ENCODE measurements around the gene KLF11.

The KLF11 gene

GRCh38 chr2:10080536-10081304 lies 37.4 kb downstream of the KLF11 start:
- H3K4me1 ChIP-seq (ENCODE audit: control insufficient read depth in 1 of 2, insufficient read depth in 2 of 2, low read length in 2 of 2) = peaks cover 0 to 33% of the 10 kb centered on the region in 2 donors
- no peak overlapping the region for H3K27ac ChIP-seq (ENCODE audit: low read length)
- H3K4me3 ChIP-seq (ENCODE audit: low read depth in 1 of 2, low read length in 2 of 2) = peak overlapping the region in 1 of 2 donors; percentile 59
- H3K36me3 ChIP-seq (ENCODE audit: control insufficient read depth in 1 of 2, insufficient read depth in 2 of 2, low read length in 2 of 2) = no peaks in the 10 kb centered on the region
- no peaks in the 10 kb centered on the region for H3K9me3 ChIP-seq (ENCODE audit: control insufficient read depth in 1 of 2, low read length in 2 of 2)
- peaks cover 9% of the 10 kb centered on the region for H3K27me3 ChIP-seq (ENCODE audit: low read depth, low read length)

- Histone ChIP-seq H3K27ac (ENCODE audit: low read length) (no peak overlapping the region), H3K4me3 (ENCODE audit: low read depth in 1 of 2, low read length in 2 of 2) (no peak overlapping the region), H3K9me3 (ENCODE audit: control insufficient read depth in 1 of 2, low read length in 2 of 2) (no peaks in the 10 kb centered on the region), H3K4me1 (ENCODE audit: control insufficient read depth in 1 of 2, insufficient read depth in 2 of 2, low read length in 2 of 2) (peaks cover 0 to 32% of the 10 kb centered on the region in 2 donors), H3K27me3 (ENCODE audit: low read depth, low read length) (peaks cover 7% of the 10 kb centered on the region), H3K36me3 (ENCODE audit: control insufficient read depth in 1 of 2, insufficient read depth in 2 of 2, low read length in 2 of 2) (no peaks in the 10 kb centered on the region)
These were observed 39.7 kb downstream of the KLF11 start for GRCh38 chr2:10083046-10083445.

- Histone ChIP-seq H3K36me3 (ENCODE audit: control insufficient read depth in 1 of 2, insufficient read depth in 2 of 2, low read length in 2 of 2) (no peaks in the 10 kb centered on the region), H3K4me3 (ENCODE audit: low read depth in 1 of 2, low read length in 2 of 2) (peak overlapping the region in 1 of 2 donors; percentile 33), H3K4me1 (ENCODE audit: control insufficient read depth in 1 of 2, insufficient read depth in 2 of 2, low read length in 2 of 2) (peaks cover 0 to 26% of the 10 kb centered on the region in 2 donors), H3K9me3 (ENCODE audit: control insufficient read depth in 1 of 2, low read length in 2 of 2) (no peaks in the 10 kb centered on the region), H3K27me3 (ENCODE audit: low read depth, low read length) (no peaks in the 10 kb centered on the region), H3K27ac (ENCODE audit: low read length) (no peak overlapping the region)
These were observed 40.4 kb downstream of the KLF11 start for GRCh38 chr2:10083692-10084211.

- Histone ChIP-seq H3K27me3 (ENCODE audit: low read depth, low read length) (no peaks in the 10 kb centered on the region), H3K4me3 (ENCODE audit: low read depth in 1 of 2, low read length in 2 of 2) (no peak overlapping the region), H3K36me3 (ENCODE audit: control insufficient read depth in 1 of 2, insufficient read depth in 2 of 2, low read length in 2 of 2) (no peaks in the 10 kb centered on the region), H3K27ac (ENCODE audit: low read length) (no peak overlapping the region), H3K9me3 (ENCODE audit: control insufficient read depth in 1 of 2, low read length in 2 of 2) (no peaks in the 10 kb centered on the region), H3K4me1 (ENCODE audit: control insufficient read depth in 1 of 2, insufficient read depth in 2 of 2, low read length in 2 of 2) (peaks cover 0 to 23% of the 10 kb centered on the region in 2 donors)
These were observed 41.0 kb downstream of the KLF11 start for GRCh38 chr2:10084223-10084865.

DNA sequence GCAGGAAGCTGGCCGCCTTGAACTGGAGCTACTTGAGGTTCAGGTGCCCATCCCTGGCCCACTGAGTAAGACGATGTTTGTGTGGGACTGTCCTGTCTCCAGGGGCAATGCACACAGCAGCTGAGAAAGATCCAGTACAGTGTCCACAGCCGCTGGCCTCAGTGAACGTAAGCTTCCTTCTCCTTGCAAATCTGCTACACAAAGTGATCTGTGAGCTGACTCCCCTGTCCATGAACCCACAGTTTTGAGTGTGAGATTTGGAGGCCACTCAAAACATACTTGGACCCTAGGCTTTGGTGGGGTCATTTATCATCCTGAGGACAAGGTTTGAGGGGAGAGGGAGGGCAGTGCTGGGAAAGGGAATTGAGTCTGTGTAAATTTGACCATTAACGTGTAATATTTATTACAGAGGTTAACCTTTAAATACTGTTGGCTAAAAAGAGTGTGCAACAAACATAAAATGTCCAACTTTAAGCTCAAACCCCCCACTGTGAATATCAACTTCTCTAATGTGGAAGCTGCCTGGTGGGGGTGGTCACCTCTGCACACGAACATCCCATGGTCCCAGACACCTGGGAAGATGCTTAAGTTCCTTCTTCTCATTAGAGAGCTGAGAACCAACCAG lies 41.8 kb downstream of the KLF11 start:
- H3K4me1 ChIP-seq (ENCODE audit: control insufficient read depth in 1 of 2, insufficient read depth in 2 of 2, low read length in 2 of 2) = peaks cover 0 to 21% of the 10 kb centered on the region in 2 donors
- H3K27me3 ChIP-seq (ENCODE audit: low read depth, low read length) = no peaks in the 10 kb centered on the region
- H3K36me3 ChIP-seq (ENCODE audit: control insufficient read depth in 1 of 2, insufficient read depth in 2 of 2, low read length in 2 of 2) = no peaks in the 10 kb centered on the region
- no peaks in the 10 kb centered on the region for H3K9me3 ChIP-seq (ENCODE audit: control insufficient read depth in 1 of 2, low read length in 2 of 2)
- H3K27ac ChIP-seq (ENCODE audit: low read length) = no peak overlapping the region
- no peak overlapping the region for H3K4me3 ChIP-seq (ENCODE audit: low read depth in 1 of 2, low read length in 2 of 2)

GRCh38 chr2:10085668-10086059 lies 42.3 kb downstream of the KLF11 start:
- Histone ChIP-seq H3K4me1 (ENCODE audit: control insufficient read depth in 1 of 2, insufficient read depth in 2 of 2, low read length in 2 of 2) (peaks cover 0 to 19% of the 10 kb centered on the region in 2 donors), H3K36me3 (ENCODE audit: control insufficient read depth in 1 of 2, insufficient read depth in 2 of 2, low read length in 2 of 2) (no peaks in the 10 kb centered on the region), H3K27ac (ENCODE audit: low read length) (no peak overlapping the region), H3K27me3 (ENCODE audit: low read depth, low read length) (no peaks in the 10 kb centered on the region), H3K4me3 (ENCODE audit: low read depth in 1 of 2, low read length in 2 of 2) (no peak overlapping the region), H3K9me3 (ENCODE audit: control insufficient read depth in 1 of 2, low read length in 2 of 2) (no peaks in the 10 kb centered on the region)

DNA sequence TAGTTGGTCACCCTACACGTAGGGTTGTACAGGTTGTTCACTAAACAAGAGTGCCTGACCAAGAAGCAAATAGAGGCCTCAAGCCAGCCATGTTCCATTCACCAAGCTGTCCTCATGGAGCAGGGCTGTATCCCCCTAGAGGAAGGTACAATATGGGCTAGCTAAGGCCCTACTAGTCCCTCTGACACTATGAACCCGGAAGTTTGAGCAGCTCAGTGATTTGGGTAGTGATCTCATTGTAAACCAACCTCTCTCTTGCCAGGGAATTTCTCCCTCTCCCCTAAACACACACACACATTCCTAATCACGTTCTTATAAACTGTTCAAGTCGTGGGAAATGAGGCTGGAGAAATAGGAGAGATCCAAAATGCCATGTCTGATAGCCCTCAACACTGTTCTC lies 43.6 kb downstream of the KLF11 start:
- H3K4me3 ChIP-seq (ENCODE audit: low read depth in 1 of 2, low read length in 2 of 2) = no peak overlapping the region
- H3K9me3 ChIP-seq (ENCODE audit: control insufficient read depth in 1 of 2, low read length in 2 of 2) = no peaks in the 10 kb centered on the region
- H3K27ac ChIP-seq (ENCODE audit: low read length) = no peak overlapping the region
- H3K4me1 ChIP-seq (ENCODE audit: control insufficient read depth in 1 of 2, insufficient read depth in 2 of 2, low read length in 2 of 2) = peaks cover 0 to 21% of the 10 kb centered on the region in 2 donors
- H3K36me3 ChIP-seq (ENCODE audit: control insufficient read depth in 1 of 2, insufficient read depth in 2 of 2, low read length in 2 of 2) = no peaks in the 10 kb centered on the region
- H3K27me3 ChIP-seq (ENCODE audit: low read depth, low read length) = no peaks in the 10 kb centered on the region

DNA sequence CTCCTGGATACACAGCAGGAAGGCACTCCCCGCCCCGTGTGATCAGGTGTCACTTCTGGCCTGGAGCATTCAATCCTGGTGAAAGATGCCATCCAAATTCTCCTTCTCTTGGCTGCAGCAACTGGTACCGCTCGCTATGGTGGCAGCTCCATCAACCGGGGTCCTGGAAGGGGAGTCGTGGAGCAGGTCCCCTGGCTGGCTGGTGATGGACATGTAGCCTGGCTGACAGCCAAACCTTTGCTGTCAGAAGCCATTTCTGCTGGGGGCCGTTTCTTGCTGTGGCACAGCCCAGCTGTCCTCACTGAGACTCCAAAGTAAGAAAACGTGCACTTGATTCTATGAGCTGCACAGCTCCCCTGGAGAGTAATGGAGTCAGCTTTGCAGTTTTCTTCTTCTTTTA lies 44.0 kb downstream of the KLF11 start:
- no peaks in the 10 kb centered on the region for H3K9me3 ChIP-seq (ENCODE audit: control insufficient read depth in 1 of 2, low read length in 2 of 2)
- H3K27ac ChIP-seq (ENCODE audit: low read length) = no peak overlapping the region
- H3K4me3 ChIP-seq (ENCODE audit: low read depth in 1 of 2, low read length in 2 of 2) = no peak overlapping the region
- no peaks in the 10 kb centered on the region for H3K36me3 ChIP-seq (ENCODE audit: control insufficient read depth in 1 of 2, insufficient read depth in 2 of 2, low read length in 2 of 2)
- H3K4me1 ChIP-seq (ENCODE audit: control insufficient read depth in 1 of 2, insufficient read depth in 2 of 2, low read length in 2 of 2) = peaks cover 0 to 21% of the 10 kb centered on the region in 2 donors
- no peaks in the 10 kb centered on the region for H3K27me3 ChIP-seq (ENCODE audit: low read depth, low read length)

GRCh38 chr2:10089565-10090190 lies 46.3 kb downstream of the KLF11 start:
- Histone ChIP-seq H3K27ac (ENCODE audit: low read length) (no peak overlapping the region), H3K36me3 (ENCODE audit: control insufficient read depth in 1 of 2, insufficient read depth in 2 of 2, low read length in 2 of 2) (no peaks in the 10 kb centered on the region), H3K27me3 (ENCODE audit: low read depth, low read length) (no peaks in the 10 kb centered on the region), H3K4me1 (ENCODE audit: control insufficient read depth in 1 of 2, insufficient read depth in 2 of 2, low read length in 2 of 2) (peaks cover 0 to 5% of the 10 kb centered on the region in 2 donors), H3K9me3 (ENCODE audit: control insufficient read depth in 1 of 2, low read length in 2 of 2) (no peaks in the 10 kb centered on the region), H3K4me3 (ENCODE audit: low read depth in 1 of 2, low read length in 2 of 2) (no peak overlapping the region)

DNA sequence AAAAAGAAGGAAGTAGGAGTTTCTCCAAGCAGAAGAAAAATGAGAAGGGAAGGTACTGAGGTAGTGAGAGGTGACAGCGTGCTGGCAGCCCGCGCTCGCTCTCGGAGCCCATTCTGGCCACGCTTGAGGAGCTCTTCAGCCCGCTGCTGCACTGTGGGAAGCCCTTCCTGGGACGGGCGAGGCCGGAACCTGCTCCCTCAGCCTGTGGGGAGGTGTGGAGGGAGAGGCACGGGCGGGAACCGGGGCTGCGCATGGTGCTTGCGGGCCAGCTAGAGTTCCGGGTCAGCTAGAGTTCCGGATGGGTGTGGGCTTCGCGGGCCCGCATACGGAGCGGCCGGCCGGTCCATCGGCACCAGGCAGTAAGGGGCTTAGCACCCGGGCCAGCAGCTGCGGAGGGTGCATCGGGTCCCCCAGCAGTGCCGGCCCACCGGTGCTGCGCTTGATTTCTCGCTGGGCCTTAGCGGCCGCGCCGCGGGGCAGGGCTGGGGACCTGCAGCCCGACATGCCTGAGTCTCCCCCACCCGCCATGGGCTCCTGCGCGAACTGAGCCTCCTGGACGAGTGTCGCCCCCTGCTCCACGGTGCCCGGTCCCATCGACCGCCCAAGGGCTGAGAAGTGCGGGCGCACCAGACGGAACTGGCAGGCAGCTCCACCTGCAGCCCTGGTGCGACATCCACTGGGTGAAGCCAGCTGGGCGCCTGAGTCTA lies 48.0 kb downstream of the KLF11 start:
- Histone ChIP-seq H3K4me1 (ENCODE audit: control insufficient read depth in 1 of 2, insufficient read depth in 2 of 2, low read length in 2 of 2) (peaks cover 0 to 5% of the 10 kb centered on the region in 2 donors), H3K4me3 (ENCODE audit: low read depth in 1 of 2, low read length in 2 of 2) (peak overlapping the region in 1 of 2 donors; percentile 54), H3K27ac (ENCODE audit: low read length) (no peak overlapping the region), H3K9me3 (ENCODE audit: control insufficient read depth in 1 of 2, low read length in 2 of 2) (no peaks in the 10 kb centered on the region), H3K36me3 (ENCODE audit: control insufficient read depth in 1 of 2, insufficient read depth in 2 of 2, low read length in 2 of 2) (no peaks in the 10 kb centered on the region), H3K27me3 (ENCODE audit: low read depth, low read length) (no peaks in the 10 kb centered on the region)
